ENCODE data around the gene FAM50B.

Gene FAM50B

GRCh38 chr6:3848925-3849605 lies at the start of gene FAM50B:
Gene FAM50B (plus strand): TSS chr6:3849373. CDS start chr6:3849812, 439 bp downstream.
- Histone ChIP-seq H3K27me3 (ENCODE audit: control insufficient read depth in 1 of 2, insufficient read depth in 2 of 2, low read length in 2 of 2) (no peaks in the 10 kb centered on the region), H3K4me3 (ENCODE audit: low read length in 2 of 2) (peak within 1 kb of the TSS; percentile 79 to 82), H3K27ac (ENCODE audit: low read length) (peak within 1 kb of the TSS; percentile 66), H3K36me3 (ENCODE audit: control insufficient read depth in 2 of 2, insufficient read depth in 2 of 2, low read length in 2 of 2) (no peaks in the 10 kb centered on the region), H3K9me3 (ENCODE audit: control insufficient read depth in 2 of 2, low read length in 2 of 2) (no peaks in the 10 kb centered on the region), H3K9ac (ENCODE audit: low read length in 2 of 2) (peak within 1 kb of the TSS; percentile 47 to 66), H3K4me1 (ENCODE audit: control insufficient read depth, insufficient read depth, low read length) (peaks cover 15% of the 10 kb centered on the region)

GRCh38 chr6:3799719-3800118 lies 49.5 kb upstream of the FAM50B start:
- no peaks in the 10 kb centered on the region for H3K36me3 ChIP-seq (ENCODE audit: control insufficient read depth in 2 of 2, insufficient read depth in 2 of 2, low read length in 2 of 2)
- no peaks in the 10 kb centered on the region for H3K27me3 ChIP-seq (ENCODE audit: control insufficient read depth in 1 of 2, insufficient read depth in 2 of 2, low read length in 2 of 2)
- H3K4me1 ChIP-seq (ENCODE audit: control insufficient read depth, insufficient read depth, low read length): peaks cover 13% of the 10 kb centered on the region
- no peaks in the 10 kb centered on the region for H3K9me3 ChIP-seq (ENCODE audit: control insufficient read depth in 2 of 2, low read length in 2 of 2)
- H3K9ac ChIP-seq (ENCODE audit: low read length in 2 of 2): no peak overlapping the region
- H3K27ac ChIP-seq (ENCODE audit: low read length): no peak overlapping the region
- no peak overlapping the region for H3K4me3 ChIP-seq (ENCODE audit: low read length in 2 of 2)

GRCh38 chr6:3800850-3801591 lies 48.2 kb upstream of the FAM50B start:
- Histone ChIP-seq H3K4me1 (ENCODE audit: control insufficient read depth, insufficient read depth, low read length) (peaks cover 13% of the 10 kb centered on the region), H3K9ac (ENCODE audit: low read length in 2 of 2) (no peak overlapping the region), H3K9me3 (ENCODE audit: control insufficient read depth in 2 of 2, low read length in 2 of 2) (no peaks in the 10 kb centered on the region), H3K27me3 (ENCODE audit: control insufficient read depth in 1 of 2, insufficient read depth in 2 of 2, low read length in 2 of 2) (no peaks in the 10 kb centered on the region), H3K27ac (ENCODE audit: low read length) (no peak overlapping the region), H3K36me3 (ENCODE audit: control insufficient read depth in 2 of 2, insufficient read depth in 2 of 2, low read length in 2 of 2) (no peaks in the 10 kb centered on the region), H3K4me3 (ENCODE audit: low read length in 2 of 2) (no peak overlapping the region)

GRCh38 chr6:3801960-3802359 lies 47.2 kb upstream of the FAM50B start:
- Histone ChIP-seq H3K9me3 (ENCODE audit: control insufficient read depth in 2 of 2, low read length in 2 of 2) (no peaks in the 10 kb centered on the region), H3K36me3 (ENCODE audit: control insufficient read depth in 2 of 2, insufficient read depth in 2 of 2, low read length in 2 of 2) (no peaks in the 10 kb centered on the region), H3K27ac (ENCODE audit: low read length) (no peak overlapping the region), H3K27me3 (ENCODE audit: control insufficient read depth in 1 of 2, insufficient read depth in 2 of 2, low read length in 2 of 2) (no peaks in the 10 kb centered on the region), H3K4me1 (ENCODE audit: control insufficient read depth, insufficient read depth, low read length) (peaks cover 13% of the 10 kb centered on the region), H3K9ac (ENCODE audit: low read length in 2 of 2) (no peak overlapping the region), H3K4me3 (ENCODE audit: low read length in 2 of 2) (no peak overlapping the region)

GRCh38 chr6:3803627-3804468 lies 45.3 kb upstream of the FAM50B start:
- H3K4me1 ChIP-seq (ENCODE audit: control insufficient read depth, insufficient read depth, low read length): peaks cover 16% of the 10 kb centered on the region
- peak overlapping the region; percentile 4 for H3K27ac ChIP-seq (ENCODE audit: low read length)

GRCh38 chr6:3804964-3805363 lies 44.2 kb upstream of the FAM50B start:
- Histone ChIP-seq H3K4me1 (ENCODE audit: control insufficient read depth, insufficient read depth, low read length) (peaks cover 20% of the 10 kb centered on the region), H3K4me3 (ENCODE audit: low read length in 2 of 2) (no peak overlapping the region), H3K27ac (ENCODE audit: low read length) (no peak overlapping the region), H3K36me3 (ENCODE audit: control insufficient read depth in 2 of 2, insufficient read depth in 2 of 2, low read length in 2 of 2) (no peaks in the 10 kb centered on the region), H3K27me3 (ENCODE audit: control insufficient read depth in 1 of 2, insufficient read depth in 2 of 2, low read length in 2 of 2) (no peaks in the 10 kb centered on the region), H3K9ac (ENCODE audit: low read length in 2 of 2) (no peak overlapping the region), H3K9me3 (ENCODE audit: control insufficient read depth in 2 of 2, low read length in 2 of 2) (no peaks in the 10 kb centered on the region)

More at GRCh38 chr6:3803627-3804468, 45.3 kb upstream of the FAM50B start:
- Histone ChIP-seq H3K9ac (ENCODE audit: low read length in 2 of 2) (no peak overlapping the region), H3K36me3 (ENCODE audit: control insufficient read depth in 2 of 2, insufficient read depth in 2 of 2, low read length in 2 of 2) (no peaks in the 10 kb centered on the region), H3K27me3 (ENCODE audit: control insufficient read depth in 1 of 2, insufficient read depth in 2 of 2, low read length in 2 of 2) (no peaks in the 10 kb centered on the region), H3K4me3 (ENCODE audit: low read length in 2 of 2) (no peak overlapping the region), H3K9me3 (ENCODE audit: control insufficient read depth in 2 of 2, low read length in 2 of 2) (no peaks in the 10 kb centered on the region)

- Histone ChIP-seq H3K27me3 (ENCODE audit: control insufficient read depth in 1 of 2, insufficient read depth in 2 of 2, low read length in 2 of 2) (no peaks in the 10 kb centered on the region), H3K36me3 (ENCODE audit: control insufficient read depth in 2 of 2, insufficient read depth in 2 of 2, low read length in 2 of 2) (no peaks in the 10 kb centered on the region), H3K4me1 (ENCODE audit: control insufficient read depth, insufficient read depth, low read length) (peaks cover 20% of the 10 kb centered on the region), H3K9me3 (ENCODE audit: control insufficient read depth in 2 of 2, low read length in 2 of 2) (no peaks in the 10 kb centered on the region), H3K4me3 (ENCODE audit: low read length in 2 of 2) (no peak overlapping the region), H3K27ac (ENCODE audit: low read length) (no peak overlapping the region), H3K9ac (ENCODE audit: low read length in 2 of 2) (no peak overlapping the region)
Measured at GRCh38 chr6:3805448-3806123, 43.6 kb upstream of the FAM50B start.

GRCh38 chr6:3806169-3806922 lies 42.8 kb upstream of the FAM50B start:
- Histone ChIP-seq H3K27me3 (ENCODE audit: control insufficient read depth in 1 of 2, insufficient read depth in 2 of 2, low read length in 2 of 2) (no peaks in the 10 kb centered on the region), H3K4me1 (ENCODE audit: control insufficient read depth, insufficient read depth, low read length) (peaks cover 14% of the 10 kb centered on the region), H3K9ac (ENCODE audit: low read length in 2 of 2) (no peak overlapping the region), H3K9me3 (ENCODE audit: control insufficient read depth in 2 of 2, low read length in 2 of 2) (no peaks in the 10 kb centered on the region), H3K4me3 (ENCODE audit: low read length in 2 of 2) (no peak overlapping the region), H3K27ac (ENCODE audit: low read length) (no peak overlapping the region), H3K36me3 (ENCODE audit: control insufficient read depth in 2 of 2, insufficient read depth in 2 of 2, low read length in 2 of 2) (no peaks in the 10 kb centered on the region)

GRCh38 chr6:3808199-3808598 lies 41.0 kb upstream of the FAM50B start:
- H3K27ac ChIP-seq (ENCODE audit: low read length): no peak overlapping the region
- H3K9ac ChIP-seq (ENCODE audit: low read length in 2 of 2): no peak overlapping the region
- H3K4me1 ChIP-seq (ENCODE audit: control insufficient read depth, insufficient read depth, low read length): peaks cover 13% of the 10 kb centered on the region
- H3K27me3 ChIP-seq (ENCODE audit: control insufficient read depth in 1 of 2, insufficient read depth in 2 of 2, low read length in 2 of 2): no peaks in the 10 kb centered on the region
- no peaks in the 10 kb centered on the region for H3K9me3 ChIP-seq (ENCODE audit: control insufficient read depth in 2 of 2, low read length in 2 of 2)
- H3K4me3 ChIP-seq (ENCODE audit: low read length in 2 of 2): no peak overlapping the region
- no peaks in the 10 kb centered on the region for H3K36me3 ChIP-seq (ENCODE audit: control insufficient read depth in 2 of 2, insufficient read depth in 2 of 2, low read length in 2 of 2)
